MG63 (cell line): ENCODE data around the gene S100A8. TPM values are rescaled to one million over a fixed set of nuclear protein-coding genes. Genes with fewer than 3 reads are reported as not detected.
"Not testable (repeated sequence)": the region's sequence is repeated elsewhere in the genome, so short reads cannot be mapped to it uniquely, and the experiment has no call there.

Experiments used
- DNase-seq: peaks from one replicate; pipeline ENCODE4 v3.0.0-alpha.2; 2020
- H3K27me3 ChIP-seq: fragments of 250-450 bp; sonication (Bioruptor Pico); 2 replicates; pipeline ENCODE4 v1.5.1; 2020; ENCODE audit warnings: mild to moderate bottlenecking, moderate library complexity
- H3K36me3 ChIP-seq: fragments of 250-450 bp; sonication (Bioruptor Pico); 2 replicates; pipeline ENCODE4 v1.5.1; 2020; ENCODE audit warnings: mild to moderate bottlenecking, moderate library complexity
- H3K4me3 ChIP-seq: fragments of 250-450 bp; sonication (Bioruptor Pico); 2 replicates; pipeline ENCODE4 v1.5.1; 2020; ENCODE audit warnings: mild to moderate bottlenecking, moderate library complexity
- H3K9me3 ChIP-seq: fragments of 250-450 bp; sonication (Bioruptor Pico); 2 replicates; pipeline ENCODE4 v1.5.1; 2020; ENCODE audit warnings: mild to moderate bottlenecking, moderate library complexity
- total RNA-seq: library from RNA; depleted of rRNA; stranded (reverse); fragments of >200 nt; shearing (Covaris generic); gene quantifications from 2 replicates; pipeline ENCODE4 v1.2.3, GENCODE V29; 2014; ENCODE audit warnings: low replicate concordance

The S100A8 gene
- total RNA-seq, 1 experiment from 2014 or later = not detected

- DNase-seq = peak; percentile 63
- no peak overlapping the region for H3K4me3 ChIP-seq
- H3K36me3 ChIP-seq = no peaks in the 10 kb centered on the region
These were observed 31.7 kb upstream of the S100A8 start for GRCh38 chr1:153422450-153423068.

GRCh38 chr1:153420306-153420705 is 29.4 kb upstream of the S100A8 start:
- DNase-seq = no peak
- Histone ChIP-seq H3K36me3 (no peaks in the 10 kb centered on the region), H3K4me3 (no peak overlapping the region), H3K9me3 (no peaks in the 10 kb centered on the region), H3K27me3 (peaks cover 11% of the 10 kb centered on the region)

More at GRCh38 chr1:153422450-153423068, 31.7 kb upstream of the S100A8 start:
- Histone ChIP-seq H3K9me3 (no peaks in the 10 kb centered on the region), H3K27me3 (peaks cover 18% of the 10 kb centered on the region)

GRCh38 chr1:153419436-153419793 is 28.5 kb upstream of the S100A8 start:
- H3K4me3 ChIP-seq, H3K9me3 ChIP-seq, DNase-seq, H3K36me3 ChIP-seq: not testable (repeated sequence)
- peaks cover 11% of the 10 kb centered on the region for H3K27me3 ChIP-seq

- not testable (repeated sequence) for H3K27me3 ChIP-seq, H3K4me3 ChIP-seq, H3K36me3 ChIP-seq, DNase-seq, H3K9me3 ChIP-seq
These were observed 28.0 kb upstream of the S100A8 start for GRCh38 chr1:153418758-153419435.

GRCh38 chr1:153417136-153417888 is 26.4 kb upstream of the S100A8 start:
- Histone ChIP-seq H3K4me3 (no peak overlapping the region), H3K9me3 (no peaks in the 10 kb centered on the region), H3K36me3 (no peaks in the 10 kb centered on the region), H3K27me3 (peaks cover 3% of the 10 kb centered on the region; the same call in 1 of the 2 replicates)
- no peak for DNase-seq

GRCh38 chr1:153415850-153416570 is 25.1 kb upstream of the S100A8 start, which contains the start of gene S100A7A:
S100A7A (plus strand) TSS chr1:153416520; CDS start chr1:153418083, 1,563 bp downstream.
- Histone ChIP-seq H3K4me3 (no peak within 1 kb of the TSS), H3K9me3 (peaks cover 6% of the 10 kb centered on the region; the same call in 1 of the 2 replicates), H3K27me3 (peaks cover 3% of the 10 kb centered on the region; the same call in 1 of the 2 replicates), H3K36me3 (no peaks in the 10 kb centered on the region)
- no peak for DNase-seq

GRCh38 chr1:153413961-153414360 is 23.1 kb upstream of the S100A8 start:
- DNase-seq, H3K4me3 ChIP-seq, H3K9me3 ChIP-seq, H3K27me3 ChIP-seq, H3K36me3 ChIP-seq: not testable (repeated sequence)

GRCh38 chr1:153407274-153407673 is 16.4 kb upstream of the S100A8 start:
- not testable (repeated sequence) for H3K36me3 ChIP-seq, H3K4me3 ChIP-seq, H3K27me3 ChIP-seq, DNase-seq
- peaks cover 12% of the 10 kb centered on the region for H3K9me3 ChIP-seq

GRCh38 chr1:153405825-153406599 is 15.1 kb upstream of the S100A8 start:
- not testable (repeated sequence) for H3K9me3 ChIP-seq, H3K4me3 ChIP-seq, H3K27me3 ChIP-seq, DNase-seq, H3K36me3 ChIP-seq

- H3K27me3 ChIP-seq = peaks cover 8% of the 10 kb centered on the region
- H3K4me3 ChIP-seq = no peak overlapping the region
- H3K9me3 ChIP-seq = peaks cover 5% of the 10 kb centered on the region; the same call in 1 of the 2 replicates
- DNase-seq = peak; percentile 47
- H3K36me3 ChIP-seq = no peaks in the 10 kb centered on the region
These were observed 13.9 kb upstream of the S100A8 start for GRCh38 chr1:153404768-153405167.

- DNase-seq = no peak
These were observed 13.3 kb upstream of the S100A8 start for GRCh38 chr1:153404086-153404635.

GRCh38 chr1:153403421-153404085 is 12.7 kb upstream of the S100A8 start:
- Histone ChIP-seq H3K36me3 (no peaks in the 10 kb centered on the region), H3K4me3 (no peak overlapping the region), H3K27me3 (peaks cover 8% of the 10 kb centered on the region), H3K9me3 (peaks cover 2% of the 10 kb centered on the region; the same call in 1 of the 2 replicates)
- no peak for DNase-seq

More at GRCh38 chr1:153404086-153404635, 13.3 kb upstream of the S100A8 start:
- Histone ChIP-seq H3K4me3 (no peak overlapping the region), H3K27me3 (peaks cover 8% of the 10 kb centered on the region), H3K36me3 (no peaks in the 10 kb centered on the region), H3K9me3 (peaks cover 3% of the 10 kb centered on the region; the same call in 1 of the 2 replicates)

GRCh38 chr1:153402226-153402625 is 11.4 kb upstream of the S100A8 start:
- Histone ChIP-seq H3K4me3 (no peak overlapping the region), H3K36me3 (no peaks in the 10 kb centered on the region), H3K27me3 (peaks cover 8% of the 10 kb centered on the region), H3K9me3 (no peaks in the 10 kb centered on the region)
- no peak for DNase-seq

- DNase-seq = no peak
- H3K9me3 ChIP-seq = no peaks in the 10 kb centered on the region
- no peak overlapping the region for H3K4me3 ChIP-seq
- H3K27me3 ChIP-seq = peaks cover 8% of the 10 kb centered on the region
- H3K36me3 ChIP-seq = no peaks in the 10 kb centered on the region
These were observed 10.6 kb upstream of the S100A8 start for GRCh38 chr1:153401461-153401860.

- Histone ChIP-seq H3K9me3 (no peaks in the 10 kb centered on the region), H3K27me3 (peaks cover 8% of the 10 kb centered on the region)
- DNase-seq = peak; percentile 21
These were observed 9.4 kb upstream of the S100A8 start for GRCh38 chr1:153400244-153400643.

More at GRCh38 chr1:153400244-153400643, 9.4 kb upstream of the S100A8 start:
- no peaks in the 10 kb centered on the region for H3K36me3 ChIP-seq
- H3K4me3 ChIP-seq = no peak overlapping the region
